WTC11 (cell line): ENCODE results near the gene AADACL4.
"Not testable (repeated sequence)": the region's sequence is repeated elsewhere in the genome, so short reads cannot be mapped to it uniquely, and the experiment has no call there.

Experiments
- ATF3 ChIP-seq: sonication (generic); formaldehyde crosslinking; conservative IDR thresholded peaks from 2 replicates; pipeline ENCODE4 v1.8.1; 2022; ENCODE audit warnings: mild to moderate bottlenecking, missing genetic modification reagents
- ATF6 ChIP-seq: sonication (generic); formaldehyde crosslinking; IDR thresholded peaks from 2 replicates; pipeline ENCODE4 v1.8.1; 2023; ENCODE audit warnings: mild to moderate bottlenecking, missing genetic modification reagents
- CBFB ChIP-seq: sonication (generic); formaldehyde crosslinking; IDR thresholded peaks from 2 replicates; pipeline ENCODE4 v1.8.1; 2022; ENCODE audit warnings: mild to moderate bottlenecking, low read depth, missing genetic modification reagents
- CREM ChIP-seq: sonication (generic); formaldehyde crosslinking; IDR thresholded peaks from 2 replicates; pipeline ENCODE4 v1.8.1; 2022; ENCODE audit warnings: mild to moderate bottlenecking, missing genetic modification reagents, moderate library complexity
- CTCF ChIP-seq: fragments of 200-600 bp; IDR thresholded peaks from 2 replicates; pipeline ENCODE4 v1.8.0; 2022; ENCODE audit warnings: antibody characterized with exemption
- E2F1 ChIP-seq: sonication (generic); formaldehyde crosslinking; IDR thresholded peaks from 2 replicates; pipeline ENCODE4 v1.8.0; 2022; ENCODE audit warnings: mild to moderate bottlenecking, missing genetic modification reagents
- FOXP1 ChIP-seq: sonication (generic); formaldehyde crosslinking; IDR thresholded peaks from 2 replicates; pipeline ENCODE4 v1.8.0; 2022; ENCODE audit warnings: missing genetic modification reagents, mild to moderate bottlenecking, moderate library complexity, borderline replicate concordance
- IRF2 ChIP-seq: sonication (generic); formaldehyde crosslinking; IDR thresholded peaks from 2 replicates; pipeline ENCODE4 v1.8.0; 2022; ENCODE audit warnings: low read depth, missing genetic modification reagents, borderline replicate concordance
- MXD4 ChIP-seq: fragments of 250-450 bp; sonication (Bioruptor Pico); IDR thresholded peaks from 2 replicates; pipeline ENCODE4 v1.8.0; 2021; ENCODE audit warnings: mild to moderate bottlenecking, moderate library complexity, borderline replicate concordance
- MYBL2 ChIP-seq: sonication (generic); formaldehyde crosslinking; IDR thresholded peaks from 2 replicates; pipeline ENCODE4 v1.8.1; 2023; ENCODE audit warnings: mild to moderate bottlenecking, moderate library complexity, missing genetic modification reagents
- NR1H2 ChIP-seq: sonication (generic); formaldehyde crosslinking; IDR thresholded peaks from 2 replicates; pipeline ENCODE4 v1.9.0; 2021; ENCODE audit warnings: mild to moderate bottlenecking, moderate library complexity, missing genetic modification reagents
- TCF7 ChIP-seq: sonication (generic); formaldehyde crosslinking; IDR thresholded peaks from 2 replicates; pipeline ENCODE4 v1.8.0; 2022; ENCODE audit warnings: mild to moderate bottlenecking, low read depth, missing genetic modification reagents, moderate library complexity
- TF ChIP-seq, protein P1 (sequence below): sonication (generic); formaldehyde crosslinking; IDR thresholded peaks from 2 replicates; pipeline ENCODE4 v1.8.0; 2023; ENCODE audit warnings: missing genetic modification reagents, mild to moderate bottlenecking, borderline replicate concordance
- TF ChIP-seq, protein P2 (sequence below): sonication (generic); formaldehyde crosslinking; IDR thresholded peaks from 2 replicates; pipeline ENCODE4 v1.8.0; 2022; ENCODE audit warnings: mild to moderate bottlenecking, missing genetic modification reagents

- not testable (repeated sequence) for TF ChIP-seq TCF7 (CRISPR knock-in tag); CTCF; IRF2 (CRISPR knock-in tag); MXD4; NR1H2 (CRISPR knock-in tag); ATF3 (CRISPR knock-in tag); E2F1 (CRISPR knock-in tag); MYBL2 (CRISPR knock-in tag); FOXP1 (CRISPR knock-in tag); ATF6; CREM (CRISPR knock-in tag); CBFB (CRISPR knock-in tag)
- TF ChIP-seq, protein P1, sequence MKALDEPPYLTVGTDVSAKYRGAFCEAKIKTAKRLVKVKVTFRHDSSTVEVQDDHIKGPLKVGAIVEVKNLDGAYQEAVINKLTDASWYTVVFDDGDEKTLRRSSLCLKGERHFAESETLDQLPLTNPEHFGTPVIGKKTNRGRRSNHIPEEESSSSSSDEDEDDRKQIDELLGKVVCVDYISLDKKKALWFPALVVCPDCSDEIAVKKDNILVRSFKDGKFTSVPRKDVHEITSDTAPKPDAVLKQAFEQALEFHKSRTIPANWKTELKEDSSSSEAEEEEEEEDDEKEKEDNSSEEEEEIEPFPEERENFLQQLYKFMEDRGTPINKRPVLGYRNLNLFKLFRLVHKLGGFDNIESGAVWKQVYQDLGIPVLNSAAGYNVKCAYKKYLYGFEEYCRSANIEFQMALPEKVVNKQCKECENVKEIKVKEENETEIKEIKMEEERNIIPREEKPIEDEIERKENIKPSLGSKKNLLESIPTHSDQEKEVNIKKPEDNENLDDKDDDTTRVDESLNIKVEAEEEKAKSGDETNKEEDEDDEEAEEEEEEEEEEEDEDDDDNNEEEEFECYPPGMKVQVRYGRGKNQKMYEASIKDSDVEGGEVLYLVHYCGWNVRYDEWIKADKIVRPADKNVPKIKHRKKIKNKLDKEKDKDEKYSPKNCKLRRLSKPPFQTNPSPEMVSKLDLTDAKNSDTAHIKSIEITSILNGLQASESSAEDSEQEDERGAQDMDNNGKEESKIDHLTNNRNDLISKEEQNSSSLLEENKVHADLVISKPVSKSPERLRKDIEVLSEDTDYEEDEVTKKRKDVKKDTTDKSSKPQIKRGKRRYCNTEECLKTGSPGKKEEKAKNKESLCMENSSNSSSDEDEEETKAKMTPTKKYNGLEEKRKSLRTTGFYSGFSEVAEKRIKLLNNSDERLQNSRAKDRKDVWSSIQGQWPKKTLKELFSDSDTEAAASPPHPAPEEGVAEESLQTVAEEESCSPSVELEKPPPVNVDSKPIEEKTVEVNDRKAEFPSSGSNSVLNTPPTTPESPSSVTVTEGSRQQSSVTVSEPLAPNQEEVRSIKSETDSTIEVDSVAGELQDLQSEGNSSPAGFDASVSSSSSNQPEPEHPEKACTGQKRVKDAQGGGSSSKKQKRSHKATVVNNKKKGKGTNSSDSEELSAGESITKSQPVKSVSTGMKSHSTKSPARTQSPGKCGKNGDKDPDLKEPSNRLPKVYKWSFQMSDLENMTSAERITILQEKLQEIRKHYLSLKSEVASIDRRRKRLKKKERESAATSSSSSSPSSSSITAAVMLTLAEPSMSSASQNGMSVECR (CRISPR knock-in tag) = not testable (repeated sequence)
- TF ChIP-seq, protein P2, sequence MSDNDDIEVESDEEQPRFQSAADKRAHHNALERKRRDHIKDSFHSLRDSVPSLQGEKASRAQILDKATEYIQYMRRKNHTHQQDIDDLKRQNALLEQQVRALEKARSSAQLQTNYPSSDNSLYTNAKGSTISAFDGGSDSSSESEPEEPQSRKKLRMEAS (CRISPR knock-in tag) = not testable (repeated sequence)
Observed at GRCh38 chr1:12676122-12676521, 32.2 kb downstream of the AADACL4 start.
